Measurements from ENCODE around the gene BLMH.

Gene BLMH

GRCh38 chr17:30226878-30227277 lies 64.9 kb downstream of the BLMH start:
- no peak overlapping the region for H3K4me3 ChIP-seq (replicated peaks in 1 of 2; ENCODE audit: low read depth in 2 of 2, low read length in 2 of 2)
- DNase-seq (ENCODE audit: low read depth in 2 of 2): no peak
- no peak for TF ChIP-seq CTCF (IDR thresholded peaks at IDR 0.05; ENCODE audit: low read depth, low read length)

- TF ChIP-seq CTCF (IDR thresholded peaks at IDR 0.05; ENCODE audit: low read depth, low read length): no peak
- H3K4me3 ChIP-seq (replicated peaks in 1 of 2; ENCODE audit: low read depth in 2 of 2, low read length in 2 of 2): no peak overlapping the region
- DNase-seq (ENCODE audit: low read depth in 2 of 2): no peak
Observed at GRCh38 chr17:30225919-30226553, 65.7 kb downstream of the BLMH start.

GRCh38 chr17:30225112-30225511 lies 66.6 kb downstream of the BLMH start:
- TF ChIP-seq CTCF (IDR thresholded peaks at IDR 0.05; ENCODE audit: low read depth, low read length): no peak
- no peak for DNase-seq (ENCODE audit: low read depth in 2 of 2)
- H3K4me3 ChIP-seq (replicated peaks in 1 of 2; ENCODE audit: low read depth in 2 of 2, low read length in 2 of 2): no peak overlapping the region

- DNase-seq (ENCODE audit: low read depth in 2 of 2): no peak
- no peak for TF ChIP-seq CTCF (IDR thresholded peaks at IDR 0.05; ENCODE audit: low read depth, low read length)
- H3K4me3 ChIP-seq (replicated peaks in 1 of 2; ENCODE audit: low read depth in 2 of 2, low read length in 2 of 2): no peak overlapping the region
Observed at GRCh38 chr17:30224419-30224960, 67.3 kb downstream of the BLMH start.

GRCh38 chr17:30222721-30223175 lies 69.0 kb downstream of the BLMH start:
- DNase-seq (ENCODE audit: low read depth in 2 of 2): no peak
- H3K4me3 ChIP-seq (replicated peaks in 1 of 2; ENCODE audit: low read depth in 2 of 2, low read length in 2 of 2): no peak overlapping the region
- no peak for TF ChIP-seq CTCF (IDR thresholded peaks at IDR 0.05; ENCODE audit: low read depth, low read length)

GRCh38 chr17:30222251-30222650 lies 69.5 kb downstream of the BLMH start:
- DNase-seq (ENCODE audit: low read depth in 2 of 2): no peak
- no peak overlapping the region for H3K4me3 ChIP-seq (replicated peaks in 1 of 2; ENCODE audit: low read depth in 2 of 2, low read length in 2 of 2)
- no peak for TF ChIP-seq CTCF (IDR thresholded peaks at IDR 0.05; ENCODE audit: low read depth, low read length)

GRCh38 chr17:30221346-30221745 lies 70.4 kb downstream of the BLMH start:
- no peak for TF ChIP-seq CTCF (IDR thresholded peaks at IDR 0.05; ENCODE audit: low read depth, low read length)
- H3K4me3 ChIP-seq (replicated peaks in 1 of 2; ENCODE audit: low read depth in 2 of 2, low read length in 2 of 2): no peak overlapping the region
- no peak for DNase-seq (ENCODE audit: low read depth in 2 of 2)

Data from cardiac fibroblast (primary cell).